ENCODE results near the gene SOX6.

Gene SOX6

GRCh38 chr11:16124390-16124789 lies 232.0 kb downstream of the SOX6 start:
- no peak overlapping the region for H3K27ac ChIP-seq
- TF ChIP-seq ZFX (IDR thresholded peaks at IDR 0.05; ENCODE audit: borderline replicate concordance): no peak
- TF ChIP-seq CTCF (IDR thresholded peaks at IDR 0.05): no peak

GRCh38 chr11:16121853-16122252 lies 234.5 kb downstream of the SOX6 start:
- TF ChIP-seq CTCF (IDR thresholded peaks at IDR 0.05) (no peak), ZFX (IDR thresholded peaks at IDR 0.05; ENCODE audit: borderline replicate concordance) (no peak)
- H3K27ac ChIP-seq: no peak overlapping the region

GRCh38 chr11:16120008-16120407 lies 236.3 kb downstream of the SOX6 start:
- TF ChIP-seq CTCF (IDR thresholded peaks at IDR 0.05): no peak
- no peak for TF ChIP-seq ZFX (IDR thresholded peaks at IDR 0.05; ENCODE audit: borderline replicate concordance)
- H3K27ac ChIP-seq: no peak overlapping the region

GRCh38 chr11:16117989-16118756 lies 238.2 kb downstream of the SOX6 start:
- no peak overlapping the region for H3K27ac ChIP-seq
- TF ChIP-seq CTCF (IDR thresholded peaks at IDR 0.05): no peak
- no peak for TF ChIP-seq ZFX (IDR thresholded peaks at IDR 0.05; ENCODE audit: borderline replicate concordance)

GRCh38 chr11:16114978-16115871 lies 241.1 kb downstream of the SOX6 start:
- TF ChIP-seq CTCF (IDR thresholded peaks at IDR 0.05) (no peak), ZFX (IDR thresholded peaks at IDR 0.05; ENCODE audit: borderline replicate concordance) (no peak)
- H3K27ac ChIP-seq: no peak overlapping the region

GRCh38 chr11:16114431-16114830 lies 241.9 kb downstream of the SOX6 start:
- no peak overlapping the region for H3K27ac ChIP-seq
- no peak for TF ChIP-seq ZFX (IDR thresholded peaks at IDR 0.05; ENCODE audit: borderline replicate concordance)
- no peak for TF ChIP-seq CTCF (IDR thresholded peaks at IDR 0.05)

- TF ChIP-seq ZFX (IDR thresholded peaks at IDR 0.05; ENCODE audit: borderline replicate concordance) (no peak), CTCF (IDR thresholded peaks at IDR 0.05) (no peak)
- no peak overlapping the region for H3K27ac ChIP-seq
Observed at GRCh38 chr11:16111690-16112089, 244.7 kb downstream of the SOX6 start.

Measured in 22Rv1 (cell line).